Liver (tissue), 9 donors: ENCODE results near the gene HTT-AS. TPM values are rescaled to one million over a fixed set of nuclear protein-coding genes. Genes with fewer than 3 reads are reported as not detected.

Experiments
- DNase-seq: peaks from one replicate; pipeline ENCODE4 v3.0.0-alpha.2; 2017; ENCODE audit warnings: low spot score
- H3K27ac ChIP-seq, 2 donors: one replicate each; pipeline ENCODE4 v1.7.0; 2013; ENCODE audit warnings: inconsistent platforms in 2 of 2, low read length in 2 of 2, control low read depth in 1 of 2, low read depth in 1 of 2, mild to moderate bottlenecking in 1 of 2
- H3K27me3 ChIP-seq, 4 donors: one replicate each; pipeline versions ENCODE4 v1.6.1 to v1.7.0; 2013; ENCODE audit warnings: low read length in 3 of 4, inconsistent platforms in 1 of 4, mild to moderate bottlenecking in 1 of 4, moderate library complexity in 1 of 4; ENCODE audit not compliant: control insufficient read depth in 4 of 4, insufficient read depth in 4 of 4
- H3K36me3 ChIP-seq, 4 donors: one replicate each; pipeline versions ENCODE4 v1.6.1 to v1.7.0; 2013; ENCODE audit warnings: low read length in 3 of 4, mild to moderate bottlenecking in 3 of 4, low read depth in 1 of 4, moderate library complexity in 1 of 4; ENCODE audit not compliant: control insufficient read depth in 4 of 4, insufficient read depth in 3 of 4
- H3K4me1 ChIP-seq, 4 donors: one replicate each; pipeline versions ENCODE4 v1.6.1 to v1.7.0; 2013; ENCODE audit warnings: low read length in 3 of 4, mild to moderate bottlenecking in 3 of 4, moderate library complexity in 1 of 4; ENCODE audit not compliant: control insufficient read depth in 4 of 4, insufficient read depth in 4 of 4
- H3K4me3 ChIP-seq, 3 donors: one replicate each; pipeline versions ENCODE4 v1.6.1 to v1.7.0; 2013; ENCODE audit warnings: low read length in 3 of 3, control low read depth in 1 of 3, low read depth in 1 of 3, mild to moderate bottlenecking in 1 of 3
- H3K9ac ChIP-seq, 2 donors: one replicate each; pipeline ENCODE4 v1.7.0; 2013; ENCODE audit warnings: low read length in 2 of 2, mild to moderate bottlenecking in 2 of 2, moderate library complexity in 2 of 2, control low read depth in 1 of 2, low read depth in 1 of 2
- H3K9me3 ChIP-seq, 4 donors: one replicate each; pipeline versions ENCODE4 v1.6.1 to v1.7.0; 2013; ENCODE audit warnings: low read length in 3 of 4; ENCODE audit not compliant: control insufficient read depth in 4 of 4
- ATF3 ChIP-seq: IDR thresholded peaks from 2 replicates; pipeline ENCODE4 v1.6.1; 2016; ENCODE audit warnings: antibody characterized with exemption
- CTCF ChIP-seq: fragments of 150-350 bp; IDR thresholded peaks from 2 replicates; pipeline ENCODE4 v1.5.1; 2017; ENCODE audit warnings: improper control_type of control experiment, low read depth, low read length; ENCODE audit not compliant: missing input control
- EGR1 ChIP-seq, 2 donors: IDR thresholded peaks; 2 replicates each; pipeline ENCODE4 v1.6.1; 2016 to 2018; ENCODE audit warnings: antibody characterized with exemption in 2 of 2, low read depth in 2 of 2
- FOXA2 ChIP-seq: IDR thresholded peaks from 2 replicates; pipeline ENCODE4 v1.6.1; 2016; ENCODE audit warnings: antibody characterized with exemption
- GABPA ChIP-seq, 2 donors: IDR thresholded peaks in 1 of 2; conservative IDR thresholded peaks in 1 of 2; 2 replicates each; pipeline ENCODE4 v1.6.1; 2016; ENCODE audit warnings: antibody characterized with exemption in 2 of 2, mild to moderate bottlenecking in 1 of 2, moderate library complexity in 1 of 2
- HNF4A ChIP-seq, 2 donors: conservative IDR thresholded peaks; 2 replicates each; pipeline ENCODE4 v1.6.1; 2016; ENCODE audit warnings: antibody characterized with exemption in 2 of 2, mild to moderate bottlenecking in 2 of 2
- MAX ChIP-seq: IDR thresholded peaks from 2 replicates; pipeline ENCODE4 v1.6.1; 2016; ENCODE audit warnings: antibody characterized with exemption
- NR2F2 ChIP-seq: IDR thresholded peaks from 2 replicates; pipeline ENCODE4 v1.6.1; 2016; ENCODE audit warnings: antibody characterized with exemption
- RAD21 ChIP-seq, 2 donors: IDR thresholded peaks; 2 replicates each; pipeline ENCODE4 v1.6.1; 2016; ENCODE audit warnings: antibody characterized with exemption in 2 of 2, mild to moderate bottlenecking in 2 of 2
- REST ChIP-seq: IDR thresholded peaks from 2 replicates; pipeline ENCODE4 v1.6.1; 2016; ENCODE audit warnings: antibody characterized with exemption, mild to moderate bottlenecking
- RXRA ChIP-seq, 2 donors: IDR thresholded peaks; 2 replicates each; pipeline ENCODE4 v1.6.1; 2017 to 2018; ENCODE audit warnings: antibody characterized with exemption in 2 of 2, mild to moderate bottlenecking in 1 of 2
- SP1 ChIP-seq: IDR thresholded peaks from 2 replicates; pipeline ENCODE4 v1.6.1; 2018; ENCODE audit warnings: antibody characterized with exemption, mild to moderate bottlenecking
- TAF1 ChIP-seq: conservative IDR thresholded peaks from 2 replicates; pipeline ENCODE4 v1.6.1; 2016; ENCODE audit warnings: antibody characterized with exemption, mild to moderate bottlenecking
- YY1 ChIP-seq: IDR thresholded peaks from 2 replicates; pipeline ENCODE4 v1.6.1; 2016; ENCODE audit warnings: antibody characterized with exemption, mild to moderate bottlenecking
- ZBTB33 ChIP-seq: IDR thresholded peaks from 2 replicates; pipeline ENCODE4 v1.6.1; 2016; ENCODE audit warnings: antibody characterized with exemption
- WGBS: extraction: QIAGEN DNeasy Blood & Tissue Kit; methylation state at CpG from one replicate; pipeline ENCODE4 v1.1.7; 2013; 5-methylcytosine and 5-hydroxymethylcytosine counted together
- polyA plus RNA-seq, 2 donors: library from polyadenylated mRNA; stranded (reverse) in 1 of 2; unstranded in 1 of 2; fragments of 200-250 nt in 1 of 2; fragments of >200 nt in 1 of 2; fragmentation: Nextera tagmentation in 1 of 2; extraction: Ambion mirVana in 1 of 2; gene quantifications; one replicate each; pipeline versions ENCODE4 v1.2.1 to v1.2.3, GENCODE V29; 2013 to 2015
- total RNA-seq, 2 donors: library from RNA; depleted of rRNA; stranded (reverse); fragments of >200 nt; gene quantifications; one replicate each; pipeline ENCODE4 v1.2.3, GENCODE V29; 2014
- donor health status: healthy.
- donor health status: healthy.
- donor health status: healthy.
- donor health status: healthy.
- donor health status: healthy.

HTT-AS gene
- total and polyA plus RNA-seq, 4 donors: not detected

- Histone ChIP-seq H3K27me3 (no peaks in the 10 kb centered on the region), H3K9ac (no peak overlapping the region), H3K9me3 (no peaks in the 10 kb centered on the region), H3K27ac (no peak overlapping the region), H3K4me1 (no peaks in the 10 kb centered on the region), H3K4me3 (no peak overlapping the region), H3K36me3 (no peaks in the 10 kb centered on the region)
- TF ChIP-seq RXRA (IDR thresholded peaks at IDR 0.05): no peak
- no peak for TF ChIP-seq SP1
- no peak for TF ChIP-seq HNF4A (conservative IDR thresholded peaks at IDR 0.05)
- no peak for TF ChIP-seq TAF1
- no peak for TF ChIP-seq NR2F2
- TF ChIP-seq REST: no peak
- TF ChIP-seq YY1: no peak
- no peak for TF ChIP-seq ATF3
- no peak for TF ChIP-seq RAD21 (IDR thresholded peaks at IDR 0.05)
- TF ChIP-seq GABPA (IDR thresholded peaks at IDR 0.05 in 1 of 2, conservative IDR thresholded peaks at IDR 0.05 in 1 of 2): no peak
- TF ChIP-seq MAX: no peak
- TF ChIP-seq ZBTB33: no peak
- 83% methylated on average over 6 of the region's 6 CpGs for WGBS
- no peak for DNase-seq
Measured at GRCh38 chr4:3021127-3021526, 53.2 kb downstream of the HTT-AS start.

- Histone ChIP-seq H3K36me3 (no peaks in the 10 kb centered on the region), H3K9ac (no peak overlapping the region), H3K9me3 (no peaks in the 10 kb centered on the region), H3K27ac (no peak overlapping the region), H3K4me1 (no peaks in the 10 kb centered on the region), H3K27me3 (no peaks in the 10 kb centered on the region), H3K4me3 (no peak overlapping the region)
- 93% methylated on average over 13 of the region's 13 CpGs for WGBS
- no peak for DNase-seq
- TF ChIP-seq CTCF (no peak), RAD21 (IDR thresholded peaks at IDR 0.05) (no peak), HNF4A (conservative IDR thresholded peaks at IDR 0.05) (no peak), RXRA (IDR thresholded peaks at IDR 0.05) (no peak), EGR1 (IDR thresholded peaks at IDR 0.05; ENCODE audit: low read depth in 2 of 2) (no peak), FOXA2 (no peak)
Measured at GRCh38 chr4:3019145-3019846, 55.0 kb downstream of the HTT-AS start.
